Liver (tissue), 9 donors: ENCODE data around the gene ZDHHC5. TPM values are rescaled to one million over a fixed set of nuclear protein-coding genes. Genes with fewer than 3 reads are reported as not detected.

Experiments used
- DNase-seq: peaks from one replicate; pipeline ENCODE4 v3.0.0-alpha.2; 2017; ENCODE audit warnings: low spot score
- H3K27ac ChIP-seq, 2 donors: one replicate each; pipeline ENCODE4 v1.7.0; 2013; ENCODE audit warnings: inconsistent platforms in 2 of 2, low read length in 2 of 2, control low read depth in 1 of 2, low read depth in 1 of 2, mild to moderate bottlenecking in 1 of 2
- H3K27me3 ChIP-seq, 4 donors: one replicate each; pipeline versions ENCODE4 v1.6.1 to v1.7.0; 2013; ENCODE audit warnings: low read length in 3 of 4, inconsistent platforms in 1 of 4, mild to moderate bottlenecking in 1 of 4, moderate library complexity in 1 of 4; ENCODE audit not compliant: control insufficient read depth in 4 of 4, insufficient read depth in 4 of 4
- H3K36me3 ChIP-seq, 4 donors: one replicate each; pipeline versions ENCODE4 v1.6.1 to v1.7.0; 2013; ENCODE audit warnings: low read length in 3 of 4, mild to moderate bottlenecking in 3 of 4, low read depth in 1 of 4, moderate library complexity in 1 of 4; ENCODE audit not compliant: control insufficient read depth in 4 of 4, insufficient read depth in 3 of 4
- H3K4me1 ChIP-seq, 4 donors: one replicate each; pipeline versions ENCODE4 v1.6.1 to v1.7.0; 2013; ENCODE audit warnings: low read length in 3 of 4, mild to moderate bottlenecking in 3 of 4, moderate library complexity in 1 of 4; ENCODE audit not compliant: control insufficient read depth in 4 of 4, insufficient read depth in 4 of 4
- H3K4me3 ChIP-seq, 3 donors: one replicate each; pipeline versions ENCODE4 v1.6.1 to v1.7.0; 2013; ENCODE audit warnings: low read length in 3 of 3, control low read depth in 1 of 3, low read depth in 1 of 3, mild to moderate bottlenecking in 1 of 3
- H3K9ac ChIP-seq, 2 donors: one replicate each; pipeline ENCODE4 v1.7.0; 2013; ENCODE audit warnings: low read length in 2 of 2, mild to moderate bottlenecking in 2 of 2, moderate library complexity in 2 of 2, control low read depth in 1 of 2, low read depth in 1 of 2
- H3K9me3 ChIP-seq, 4 donors: one replicate each; pipeline versions ENCODE4 v1.6.1 to v1.7.0; 2013; ENCODE audit warnings: low read length in 3 of 4; ENCODE audit not compliant: control insufficient read depth in 4 of 4
- ATF3 ChIP-seq: IDR thresholded peaks from 2 replicates; pipeline ENCODE4 v1.6.1; 2016; ENCODE audit warnings: antibody characterized with exemption
- CTCF ChIP-seq: fragments of 150-350 bp; IDR thresholded peaks from 2 replicates; pipeline ENCODE4 v1.5.1; 2017; ENCODE audit warnings: improper control_type of control experiment, low read depth, low read length; ENCODE audit not compliant: missing input control
- FOXA1 ChIP-seq: IDR thresholded peaks from 2 replicates; pipeline ENCODE4 v1.6.1; 2016; ENCODE audit warnings: antibody characterized with exemption
- FOXA2 ChIP-seq: IDR thresholded peaks from 2 replicates; pipeline ENCODE4 v1.6.1; 2016; ENCODE audit warnings: antibody characterized with exemption
- HNF4G ChIP-seq: IDR thresholded peaks from 2 replicates; pipeline ENCODE4 v1.6.1; 2016; ENCODE audit warnings: antibody characterized with exemption
- JUND ChIP-seq, 2 donors: IDR thresholded peaks; 2 replicates each; pipeline ENCODE4 v1.6.1; 2016; ENCODE audit warnings: antibody characterized with exemption in 2 of 2
- MAX ChIP-seq: IDR thresholded peaks from 2 replicates; pipeline ENCODE4 v1.6.1; 2016; ENCODE audit warnings: antibody characterized with exemption
- NR2F2 ChIP-seq: IDR thresholded peaks from 2 replicates; pipeline ENCODE4 v1.6.1; 2016; ENCODE audit warnings: antibody characterized with exemption
- RAD21 ChIP-seq, 2 donors: IDR thresholded peaks; 2 replicates each; pipeline ENCODE4 v1.6.1; 2016; ENCODE audit warnings: antibody characterized with exemption in 2 of 2, mild to moderate bottlenecking in 2 of 2
- SP1 ChIP-seq: IDR thresholded peaks from 2 replicates; pipeline ENCODE4 v1.6.1; 2018; ENCODE audit warnings: antibody characterized with exemption, mild to moderate bottlenecking
- TAF1 ChIP-seq: conservative IDR thresholded peaks from 2 replicates; pipeline ENCODE4 v1.6.1; 2016; ENCODE audit warnings: antibody characterized with exemption, mild to moderate bottlenecking
- YY1 ChIP-seq: IDR thresholded peaks from 2 replicates; pipeline ENCODE4 v1.6.1; 2016; ENCODE audit warnings: antibody characterized with exemption, mild to moderate bottlenecking
- ZBTB33 ChIP-seq: IDR thresholded peaks from 2 replicates; pipeline ENCODE4 v1.6.1; 2016; ENCODE audit warnings: antibody characterized with exemption
- WGBS: extraction: QIAGEN DNeasy Blood & Tissue Kit; methylation state at CpG from one replicate; pipeline ENCODE4 v1.1.7; 2013; 5-methylcytosine and 5-hydroxymethylcytosine counted together
- polyA plus RNA-seq, 2 donors: library from polyadenylated mRNA; stranded (reverse) in 1 of 2; unstranded in 1 of 2; fragments of 200-250 nt in 1 of 2; fragments of >200 nt in 1 of 2; fragmentation: Nextera tagmentation in 1 of 2; extraction: Ambion mirVana in 1 of 2; gene quantifications; one replicate each; pipeline versions ENCODE4 v1.2.1 to v1.2.3, GENCODE V29; 2013 to 2015
- total RNA-seq, 2 donors: library from RNA; depleted of rRNA; stranded (reverse); fragments of >200 nt; gene quantifications; one replicate each; pipeline ENCODE4 v1.2.3, GENCODE V29; 2014
- donor health status: healthy.
- donor health status: healthy.
- donor health status: healthy.
- donor health status: healthy.
- donor health status: healthy.

The ZDHHC5 gene
- total and polyA plus RNA-seq, 4 donors: 7.2 to 31.4 (median 26.1) TPM

- DNase-seq: no peak
- H3K4me3 ChIP-seq: no peak overlapping the region
- 52% methylated on average over 7 of the region's 7 CpGs for WGBS
- H3K27me3 ChIP-seq: no peaks in the 10 kb centered on the region
- H3K36me3 ChIP-seq: no peaks in the 10 kb centered on the region
- no peak overlapping the region for H3K9ac ChIP-seq
- no peaks in the 10 kb centered on the region for H3K9me3 ChIP-seq
- peak; percentile 59 for TF ChIP-seq CTCF
- TF ChIP-seq YY1: no peak
- no peak for TF ChIP-seq FOXA2
- peak; percentile 89 to 90 for TF ChIP-seq RAD21 (IDR thresholded peaks at IDR 0.05)
- no peak for TF ChIP-seq MAX
- H3K4me1 ChIP-seq: peaks cover 13 to 45% (median 23%) of the 10 kb centered on the region in 4 donors
- H3K27ac ChIP-seq: no peak overlapping the region
Observed at GRCh38 chr11:57641011-57641807, 26.7 kb upstream of the ZDHHC5 start.

- WGBS: 76% methylated on average over 3 of the region's 3 CpGs
- Histone ChIP-seq H3K27me3 (peaks cover 0 to 7% (median 1%) of the 10 kb centered on the region in 4 donors), H3K36me3 (no peaks in the 10 kb centered on the region), H3K4me1 (peaks cover 8 to 35% (median 23%) of the 10 kb centered on the region in 4 donors), H3K9ac (no peak overlapping the region), H3K4me3 (no peak overlapping the region), H3K27ac (no peak overlapping the region), H3K9me3 (no peaks in the 10 kb centered on the region)
- TF ChIP-seq ATF3: no peak
- no peak for TF ChIP-seq ZBTB33
- no peak for TF ChIP-seq TAF1
- no peak for TF ChIP-seq SP1
- TF ChIP-seq FOXA2: no peak
- TF ChIP-seq MAX: no peak
- TF ChIP-seq HNF4G: no peak
- no peak for TF ChIP-seq NR2F2
- no peak for TF ChIP-seq FOXA1
- no peak for TF ChIP-seq CTCF
- no peak for TF ChIP-seq YY1
- no peak for TF ChIP-seq JUND (IDR thresholded peaks at IDR 0.05)
- no peak for DNase-seq
Observed at GRCh38 chr11:57643802-57644201, 24.1 kb upstream of the ZDHHC5 start.
